SKM-1 treated with dmso at 0.1 percent for 144 hours (cell line): ENCODE results near the gene INHBB.
"Not testable (repeated sequence)": the region's sequence is repeated elsewhere in the genome, so short reads cannot be mapped to it uniquely, and the experiment has no call there.

Experiments used
- DNase-seq: peaks from one replicate; lab custom pipeline; 2025; ENCODE audit not compliant: unreplicated experiment; lab: John Stamatoyannopoulos, UW

The INHBB gene

DNA sequence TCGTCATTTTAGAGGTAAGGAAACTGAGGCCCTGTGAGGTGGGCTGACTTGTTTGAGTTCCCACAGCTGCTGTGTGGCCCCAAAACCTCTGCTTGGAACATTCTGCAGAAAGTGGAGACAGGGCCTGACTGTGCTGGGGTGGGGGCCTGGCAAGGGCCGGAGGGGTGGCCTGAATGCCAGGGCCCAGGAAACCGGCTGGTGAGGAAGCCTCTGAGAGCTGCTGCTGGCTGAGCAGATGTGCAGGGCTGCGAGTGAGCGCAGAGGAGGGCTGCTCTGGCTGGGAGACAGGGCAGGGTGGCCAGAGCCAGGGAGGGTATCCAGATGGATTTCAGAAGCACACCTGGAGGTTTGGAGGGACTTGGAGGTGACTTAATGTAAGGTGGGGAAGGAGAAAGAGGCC is 29.9 kb upstream of the INHBB start:
- no peak for DNase-seq

DNA sequence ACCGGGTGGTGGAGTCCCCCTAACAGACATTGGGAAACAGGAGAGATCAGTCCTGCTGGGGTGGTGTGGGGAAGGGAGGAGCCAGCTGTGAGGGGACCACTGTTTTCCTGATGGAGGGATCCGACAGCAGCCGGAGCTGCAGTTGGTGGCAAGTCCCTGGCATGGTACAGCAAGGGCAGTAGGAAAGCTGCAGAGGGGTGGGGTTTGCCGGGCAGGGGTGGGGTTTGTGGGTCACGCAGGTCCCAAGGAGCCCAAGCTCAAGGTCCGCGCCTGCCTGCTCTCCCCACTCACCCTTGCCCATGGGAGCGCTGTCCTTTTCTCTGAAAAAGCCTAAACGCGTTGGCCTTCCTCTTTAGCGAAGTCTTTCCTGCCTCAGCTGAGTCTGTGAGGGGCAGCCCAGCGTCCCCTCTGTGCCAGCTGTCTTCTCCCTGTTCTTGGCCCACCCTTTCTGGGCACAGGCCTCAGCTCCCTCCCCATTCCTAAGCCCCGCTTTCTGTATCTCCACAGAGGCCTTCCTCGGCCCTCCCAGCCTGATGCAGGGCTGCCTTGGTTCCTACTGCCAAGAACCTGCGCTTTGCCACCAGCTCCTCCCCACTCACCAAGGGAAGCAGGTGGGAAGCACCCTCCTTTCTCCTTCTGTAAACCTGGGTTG is 29.3 kb upstream of the INHBB start:
- no peak for DNase-seq

DNA sequence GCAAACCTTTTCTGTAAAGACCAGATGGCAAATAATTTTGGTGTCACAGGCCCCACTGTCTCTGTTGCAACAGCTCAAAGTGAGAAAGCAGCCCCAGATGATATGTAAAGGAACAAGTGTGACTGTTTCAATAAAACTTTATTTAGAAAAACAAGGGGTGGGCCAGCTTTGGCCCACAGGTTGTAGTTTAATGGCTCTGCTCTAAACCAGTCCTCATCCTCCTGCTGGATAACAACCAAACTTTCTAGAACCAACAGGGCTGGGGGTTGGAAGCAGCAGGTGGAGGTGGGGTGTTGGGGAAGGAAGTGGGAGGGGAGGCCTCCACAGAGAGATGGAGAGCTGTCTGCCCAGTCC is 28.8 kb upstream of the INHBB start:
- no peak for DNase-seq

- DNase-seq: no peak
These were observed 28.0 kb upstream of the INHBB start for GRCh38 chr2:120317916-120318315.

GRCh38 chr2:120318626-120319025 is 27.3 kb upstream of the INHBB start:
- DNase-seq: no peak

DNA sequence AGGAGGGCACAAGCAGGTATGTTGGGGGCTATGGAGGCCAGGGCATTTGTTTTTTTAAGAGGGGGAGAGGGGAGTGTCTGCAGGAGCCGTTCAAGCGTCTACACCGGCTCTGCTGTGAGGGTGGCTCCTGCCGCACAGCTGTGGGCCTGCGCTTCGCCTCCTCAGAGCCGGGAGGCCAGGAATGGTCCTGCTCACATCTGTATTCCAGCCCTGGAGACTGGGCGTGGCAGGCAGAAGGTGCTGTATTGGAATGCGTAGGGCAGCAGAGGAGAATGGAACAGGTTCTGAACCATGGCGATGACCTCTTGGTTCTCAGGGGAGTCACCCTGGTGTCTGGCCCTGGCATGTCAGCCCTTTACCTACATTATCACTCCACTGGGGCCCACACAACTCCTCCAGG is 26.8 kb upstream of the INHBB start:
- no peak for DNase-seq

GRCh38 chr2:120319686-120320317 is 26.1 kb upstream of the INHBB start:
- no peak for DNase-seq

DNA sequence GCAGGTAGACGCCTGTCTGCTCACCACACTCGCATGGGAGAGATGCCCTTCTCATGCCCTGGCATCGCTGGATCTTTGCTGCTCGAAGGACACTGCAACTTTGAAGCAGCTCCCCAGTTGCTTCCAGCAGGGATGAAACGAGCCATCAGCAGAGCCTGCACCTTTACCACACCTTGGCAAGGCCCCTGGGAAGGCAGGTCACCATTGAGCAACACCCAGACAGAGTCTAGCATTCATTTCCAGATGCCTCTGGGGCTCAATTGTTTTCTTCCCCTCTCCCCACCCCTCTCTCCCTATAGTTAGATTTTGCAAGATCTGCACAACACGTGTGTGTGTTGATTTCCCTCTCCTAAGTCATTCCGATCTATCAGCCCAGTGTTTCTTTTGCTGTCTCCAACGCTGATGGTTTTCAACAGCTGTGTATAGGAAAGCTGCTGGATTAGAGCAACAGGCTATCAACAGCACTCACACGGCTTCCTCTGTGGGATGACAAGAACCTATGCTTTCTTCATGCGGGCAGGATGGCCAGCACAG is 25.6 kb upstream of the INHBB start:
- DNase-seq: no peak

DNA sequence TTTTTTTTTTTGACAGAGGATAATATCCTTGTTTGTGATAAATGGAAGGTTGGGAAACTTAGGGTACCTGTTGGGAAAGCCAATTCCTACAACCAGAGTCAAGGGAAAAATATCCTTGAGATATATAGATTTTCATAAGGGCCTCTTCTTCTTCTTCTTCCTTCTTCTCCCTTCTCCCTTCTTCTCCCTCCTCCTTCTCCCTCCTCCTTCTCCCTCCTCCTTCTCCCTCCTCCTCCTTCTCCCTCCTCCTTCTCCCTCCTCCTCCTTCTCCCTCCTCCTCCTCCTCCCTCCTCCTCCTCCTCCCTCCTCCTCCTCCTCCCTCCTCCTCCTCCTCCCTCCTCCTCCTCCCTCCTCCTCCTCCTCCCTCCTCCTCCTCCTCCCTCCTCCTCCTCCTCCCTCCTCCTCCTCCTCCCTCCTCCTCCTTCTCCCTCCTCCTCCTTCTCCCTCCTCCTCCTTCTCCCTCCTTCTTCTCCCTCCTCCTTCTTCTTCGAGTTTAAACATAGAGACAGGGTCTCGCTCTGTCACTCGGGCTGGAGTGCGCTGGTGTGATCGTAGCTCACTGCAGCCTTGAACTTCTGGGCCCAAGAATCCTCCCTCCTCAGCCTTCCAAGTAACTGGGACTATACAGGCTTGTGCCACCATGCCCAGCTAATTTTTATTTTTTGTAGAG is 24.9 kb upstream of the INHBB start:
- DNase-seq: not testable (repeated sequence)

- no peak for DNase-seq
These were observed 24.1 kb upstream of the INHBB start for GRCh38 chr2:120321721-120322284.

GRCh38 chr2:120322329-120322728 is 23.6 kb upstream of the INHBB start:
- DNase-seq: no peak

DNA sequence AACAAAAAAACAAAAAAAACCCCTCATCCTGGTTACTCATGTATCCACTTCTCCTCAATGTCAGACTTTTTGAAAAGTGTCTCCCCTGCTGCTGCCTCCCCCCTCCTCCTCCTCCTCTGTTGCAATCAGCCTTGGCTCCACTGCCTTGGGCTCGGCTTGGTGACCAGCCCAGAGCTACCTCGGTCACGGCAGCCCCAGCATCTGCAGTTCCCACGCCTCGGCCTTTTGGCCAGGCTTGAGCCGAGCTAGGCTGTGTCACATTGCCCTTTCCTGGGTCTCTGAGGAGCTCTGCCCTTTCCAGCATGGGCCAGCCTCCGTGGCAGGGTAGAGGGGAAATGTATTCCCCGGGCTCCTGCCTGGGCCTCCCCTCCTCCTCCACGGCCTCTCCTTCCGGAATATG is 22.7 kb upstream of the INHBB start:
- DNase-seq: no peak

GRCh38 chr2:120323807-120324399 is 22.0 kb upstream of the INHBB start:
- DNase-seq: no peak

DNA sequence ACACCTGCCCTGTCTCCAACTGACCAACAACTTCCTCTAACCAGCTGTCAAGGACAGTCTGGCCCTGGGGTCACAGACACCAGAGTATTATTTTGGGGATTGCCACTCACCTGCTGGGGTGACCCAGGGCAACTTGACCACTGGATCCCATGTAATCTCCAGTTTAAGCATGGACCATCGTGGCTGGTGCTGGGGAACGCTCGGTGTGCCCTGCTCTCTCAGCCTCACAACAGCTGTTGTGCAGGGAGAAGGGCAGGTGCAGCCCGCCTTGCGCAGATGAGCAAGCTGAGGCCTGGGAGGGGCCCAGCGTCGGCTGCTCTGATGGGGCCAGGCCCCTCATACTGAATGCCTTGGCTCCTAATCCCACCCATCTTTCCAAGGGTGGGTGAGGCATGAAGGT is 21.0 kb upstream of the INHBB start:
- no peak for DNase-seq

DNA sequence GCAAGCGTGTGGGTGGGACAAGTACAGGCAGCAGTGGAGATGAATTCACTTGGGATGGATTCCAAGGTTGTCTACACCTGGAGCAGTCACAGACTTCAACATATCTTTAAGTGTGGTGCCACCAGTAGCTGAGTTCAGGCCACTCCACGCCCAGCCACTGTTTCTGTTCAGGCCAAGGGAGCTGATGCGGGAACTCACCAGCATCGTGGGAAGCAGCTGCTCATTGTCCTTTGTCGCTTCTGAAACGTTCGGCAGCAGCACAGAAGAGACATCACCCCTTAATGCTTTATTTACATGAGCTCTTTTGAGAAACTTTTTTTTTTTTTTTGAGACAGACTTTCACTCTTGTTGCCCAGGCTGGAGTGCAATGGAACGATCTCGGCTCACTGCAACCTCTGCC is 19.9 kb upstream of the INHBB start:
- DNase-seq: no peak

- DNase-seq: no peak
These were observed 14.8 kb upstream of the INHBB start for GRCh38 chr2:120330946-120331822.

GRCh38 chr2:120331903-120332302 is 14.0 kb upstream of the INHBB start:
- DNase-seq: no peak

GRCh38 chr2:120332384-120332783 is 13.6 kb upstream of the INHBB start:
- DNase-seq: no peak

DNA sequence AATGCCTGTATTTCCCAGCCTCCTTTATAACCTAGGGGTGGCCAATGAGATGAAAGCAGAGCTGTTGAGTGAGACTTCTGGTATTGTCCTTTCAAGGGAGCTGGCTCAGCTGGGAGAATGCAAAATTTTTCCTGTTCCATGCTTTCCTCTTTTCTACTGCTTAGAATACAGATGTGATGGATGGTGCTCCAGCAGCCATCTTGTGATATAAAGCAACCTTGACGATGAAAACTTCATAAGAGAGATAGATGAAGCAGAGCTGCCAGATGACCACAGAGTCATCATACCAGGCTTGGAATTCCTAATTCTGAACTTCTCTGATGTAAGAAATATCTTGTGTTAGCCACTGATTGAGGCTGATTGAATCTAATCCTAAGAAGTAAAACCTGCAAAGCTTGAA is 11.9 kb upstream of the INHBB start:
- no peak for DNase-seq

DNA sequence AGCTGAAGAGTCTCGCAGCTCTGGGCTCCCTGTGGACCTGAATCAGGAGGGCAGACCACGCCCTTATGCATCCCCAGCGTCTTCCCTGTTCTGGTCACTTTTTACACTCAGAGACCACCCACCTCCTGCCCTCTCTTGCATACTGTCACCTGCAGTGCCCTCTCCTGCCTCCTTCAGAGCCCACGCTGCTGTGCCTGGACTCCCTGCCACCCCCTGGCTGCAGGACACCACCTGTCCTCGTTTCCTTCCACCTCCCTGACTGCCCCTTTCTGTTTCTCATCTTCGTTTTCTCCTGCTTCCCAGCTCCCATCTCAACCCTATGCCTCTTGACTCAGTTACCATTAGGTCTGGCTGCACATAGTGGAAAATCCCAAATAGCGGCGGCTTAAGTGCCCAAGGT is 9.2 kb upstream of the INHBB start:
- DNase-seq: no peak

DNA sequence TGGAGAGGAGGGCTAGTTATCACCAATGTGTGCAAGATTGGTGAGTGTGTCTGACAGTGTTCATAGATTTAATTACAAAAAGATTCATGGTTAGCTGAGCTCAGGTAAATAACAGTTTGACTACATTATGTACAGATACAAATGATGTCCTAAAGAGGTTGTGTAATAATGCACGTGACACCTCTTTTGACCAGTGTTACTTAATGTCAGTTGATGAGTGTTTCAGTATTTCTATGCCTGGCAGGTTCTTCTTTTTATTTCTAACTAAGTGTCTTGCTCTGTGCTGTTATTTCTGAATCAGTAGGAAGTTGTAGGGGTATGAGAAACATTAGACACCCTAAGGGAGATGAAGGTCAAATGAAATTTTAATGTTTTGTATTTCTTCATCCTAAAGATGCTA is 7.9 kb upstream of the INHBB start:
- peak; percentile 85 for DNase-seq
